H9 (cell line): Measurements from ENCODE around the gene TRIM27. TPM values are rescaled to one million over a fixed set of nuclear protein-coding genes. Genes with fewer than 3 reads are reported as not detected.

Experiments used
- DNase-seq: peaks from one replicate; pipeline ENCODE4 v3.0.0-alpha.2; 2017
- H2AFZ ChIP-seq: one replicate; pipeline ENCODE4 v1.6.1; 2013; ENCODE audit warnings: mild to moderate bottlenecking, low read length, control low read depth, moderate library complexity
- H2AK5ac ChIP-seq: 2 replicates; pipeline ENCODE4 v1.6.1; 2013; ENCODE audit warnings: low read length, control low read depth, mixed read lengths; ENCODE audit not compliant: insufficient read length
- H2BK120ac ChIP-seq: one replicate; pipeline ENCODE4 v1.6.1; 2013; ENCODE audit warnings: low read depth, mild to moderate bottlenecking, low read length, control low read depth, inconsistent platforms; ENCODE audit not compliant: poor library complexity, severe bottlenecking
- H2BK12ac ChIP-seq: 2 replicates; pipeline ENCODE4 v1.6.1; 2013; ENCODE audit warnings: low read length, control low read depth, mixed read lengths, low read depth; ENCODE audit not compliant: insufficient read length
- H2BK15ac ChIP-seq: 2 replicates; pipeline ENCODE4 v1.6.1; 2013; ENCODE audit warnings: low read depth, low read length, control low read depth
- H2BK20ac ChIP-seq: one replicate; pipeline ENCODE4 v1.6.1; 2013; ENCODE audit warnings: low read depth, mild to moderate bottlenecking, low read length, control low read depth, inconsistent platforms; ENCODE audit not compliant: poor library complexity, severe bottlenecking
- H2BK5ac ChIP-seq: 2 replicates; pipeline ENCODE4 v1.6.1; 2013; ENCODE audit warnings: low read length, control low read depth, mixed read lengths; ENCODE audit not compliant: insufficient read length
- H3K14ac ChIP-seq: 2 replicates; pipeline ENCODE4 v1.6.1; 2013; ENCODE audit warnings: low read length, control low read depth; ENCODE audit not compliant: insufficient read depth
- H3K18ac ChIP-seq: 2 replicates; pipeline ENCODE4 v1.6.1; 2013; ENCODE audit warnings: low read depth, mild to moderate bottlenecking, mixed read lengths, low read length, control low read depth; ENCODE audit not compliant: insufficient read length
- H3K23ac ChIP-seq: 2 replicates; pipeline ENCODE4 v1.6.1; 2013; ENCODE audit warnings: low read length, control low read depth, mixed read lengths, low read depth; ENCODE audit not compliant: insufficient read length
- H3K23me2 ChIP-seq: 2 replicates; pipeline ENCODE4 v1.6.1; 2013; ENCODE audit warnings: low read depth, mild to moderate bottlenecking, mixed read lengths, low read length, control low read depth; ENCODE audit not compliant: insufficient read length, poor library complexity, severe bottlenecking
- H3K27ac ChIP-seq: 2 replicates; pipeline ENCODE4 v1.5.1; 2013; ENCODE audit warnings: low read length, control low read depth, mixed read lengths, low read depth; ENCODE audit not compliant: insufficient read length
- H3K27me3 ChIP-seq: 2 replicates; pipeline ENCODE4 v1.6.1; 2013; ENCODE audit warnings: low read length, control low read depth, inconsistent platforms; ENCODE audit not compliant: insufficient read depth
- H3K4ac ChIP-seq: 2 replicates; pipeline ENCODE4 v1.6.1; 2013; ENCODE audit warnings: low read depth, mild to moderate bottlenecking, control low read depth, inconsistent platforms, low read length, moderate library complexity
- H3K4me1 ChIP-seq: 2 replicates; pipeline ENCODE4 v1.6.1; 2013; ENCODE audit warnings: low read length, control low read depth, inconsistent platforms; ENCODE audit not compliant: insufficient read depth
- H3K4me2 ChIP-seq: 2 replicates; pipeline ENCODE4 v1.6.1; 2013; ENCODE audit warnings: low read length, control low read depth, mixed read lengths; ENCODE audit not compliant: insufficient read length, insufficient read depth
- H3K56ac ChIP-seq: 2 replicates; pipeline ENCODE4 v1.6.1; 2013; ENCODE audit warnings: low read depth, mild to moderate bottlenecking, mixed read lengths, low read length, control low read depth; ENCODE audit not compliant: insufficient read length
- H3K79me1 ChIP-seq: 2 replicates; pipeline ENCODE4 v1.6.1; 2013; ENCODE audit warnings: low read depth, mild to moderate bottlenecking, moderate library complexity, low read length, control low read depth, inconsistent platforms; ENCODE audit not compliant: insufficient read depth, poor library complexity, severe bottlenecking
- H3K79me2 ChIP-seq: 2 replicates; pipeline ENCODE4 v1.6.1; 2013; ENCODE audit warnings: low read length, control low read depth, inconsistent platforms; ENCODE audit not compliant: insufficient read depth
- H3K9ac ChIP-seq: 2 replicates; pipeline ENCODE4 v1.6.1; 2013; ENCODE audit warnings: low read length, control low read depth, mixed read lengths; ENCODE audit not compliant: insufficient read length; ENCODE audit errors: extremely low read depth
- H3K9me3 ChIP-seq: one replicate; pipeline ENCODE4 v1.6.1; 2013; ENCODE audit warnings: low read depth, low read length, inconsistent platforms; ENCODE audit not compliant: control insufficient read depth
- H3T11ph ChIP-seq: one replicate; pipeline ENCODE4 v1.6.1; 2013; ENCODE audit warnings: mild to moderate bottlenecking, low read length, control low read depth, inconsistent platforms
- H4K20me1 ChIP-seq: one replicate; pipeline ENCODE4 v1.6.1; 2013; ENCODE audit not compliant: control insufficient read depth, insufficient read length, insufficient read depth
- H4K5ac ChIP-seq: 2 replicates; pipeline ENCODE4 v1.6.1; 2013; ENCODE audit warnings: low read depth, mild to moderate bottlenecking, mixed read lengths, low read length, control low read depth; ENCODE audit not compliant: insufficient read length
- H4K8ac ChIP-seq: replicated peaks from 2 replicates; pipeline ENCODE4 v1.6.1; 2013; ENCODE audit warnings: low read length, control low read depth, mixed read lengths, low read depth; ENCODE audit not compliant: insufficient read length
- H4K91ac ChIP-seq: 2 replicates; pipeline ENCODE4 v1.6.1; 2013; ENCODE audit warnings: low read depth, mild to moderate bottlenecking, moderate library complexity, mixed read lengths, low read length, control low read depth; ENCODE audit not compliant: insufficient read length
- H3K27ac Mint-ChIP-seq, 3 experiments: 2 replicates in 2 of 3; 3 replicates in 1 of 3; pipeline ENCODE4 v1.8.0; 2020 to 2021; ENCODE audit warnings: mixed read lengths in 3 of 3, mild to moderate bottlenecking in 1 of 3, moderate library complexity in 1 of 3
- H3K27me3 Mint-ChIP-seq: 2 replicates; pipeline ENCODE4 v1.8.0; 2021; ENCODE audit warnings: low read depth, mild to moderate bottlenecking, moderate library complexity, mixed read lengths
- H3K36me3 Mint-ChIP-seq, 3 experiments: 2 replicates in 2 of 3; 3 replicates in 1 of 3; pipeline ENCODE4 v1.8.0; 2020 to 2021; ENCODE audit warnings: low read depth in 3 of 3, mixed read lengths in 3 of 3; ENCODE audit not compliant: insufficient read depth in 1 of 3
- H3K4me1 Mint-ChIP-seq, 2 experiments: 2 replicates each; pipeline ENCODE4 v1.8.0; 2020; ENCODE audit warnings: mixed read lengths in 2 of 2
- H3K4me3 Mint-ChIP-seq, 2 experiments: 2 replicates in 1 of 2; 3 replicates in 1 of 2; pipeline ENCODE4 v1.8.0; 2020 to 2021; ENCODE audit warnings: mild to moderate bottlenecking in 2 of 2, mixed read lengths in 2 of 2, moderate library complexity in 1 of 2
- H3K9me3 Mint-ChIP-seq, 2 experiments: 2 replicates in 1 of 2; 3 replicates in 1 of 2; pipeline ENCODE4 v1.8.0; 2020; ENCODE audit warnings: mild to moderate bottlenecking in 2 of 2, mixed read lengths in 2 of 2, moderate library complexity in 1 of 2
- whole genome bisulfite sequencing: extraction: QIAGEN DNeasy Blood & Tissue Kit; methylation state at CpG from one replicate; pipeline ENCODE4 v1.1.7; 2013; ENCODE audit warnings: missing lambda C conversion rate, low lambda C conversion rate, mixed read lengths; ENCODE audit not compliant: insufficient read length; ENCODE audit errors: extremely low coverage; 5-methylcytosine and 5-hydroxymethylcytosine counted together
- total RNA-seq: library from RNA; stranded (reverse); gene quantifications from 2 replicates; pipeline ENCODE4 v1.2.1, GENCODE V29; 2021
- TF ChIP-seq, protein P1 (sequence below): fragments of 200-600 bp; sonication (generic); conservative IDR thresholded peaks from 3 replicates; pipeline ENCODE4 v1.8.0; 2021; ENCODE audit warnings: antibody characterized with exemption, mild to moderate bottlenecking

Gene TRIM27
- total RNA-seq, 1 experiment from 2014 or later = 98.2 TPM

DNA sequence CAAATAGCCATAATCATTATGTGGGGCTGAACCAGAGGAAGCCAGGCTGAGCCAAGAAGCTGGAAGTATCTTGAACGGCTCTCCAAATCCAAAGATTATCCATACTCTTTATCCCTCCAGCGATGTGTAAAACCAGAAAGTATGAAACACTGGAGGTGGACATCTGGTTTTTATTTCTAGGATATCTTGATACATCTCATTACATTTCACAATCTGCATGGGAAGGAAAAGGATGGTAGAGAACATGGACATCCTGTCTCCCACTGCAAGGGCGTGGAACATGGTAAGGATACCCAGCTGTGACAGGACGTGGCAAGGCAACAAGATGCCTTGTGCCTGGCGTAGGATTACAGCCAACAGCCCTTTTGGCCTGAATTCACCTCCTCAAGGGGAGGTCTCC, 20.1 kb downstream of the TRIM27 start:
- H2BK120ac ChIP-seq = no peak overlapping the region
- H3K27ac ChIP-seq = no peak overlapping the region
- H3K14ac ChIP-seq = no peak overlapping the region
- H3K23ac ChIP-seq = no peak overlapping the region
- H3K56ac ChIP-seq = no peak overlapping the region
- H2BK20ac ChIP-seq = no peak overlapping the region
- H4K8ac ChIP-seq = no peak overlapping the region
- no peaks in the 10 kb centered on the region for H3K79me2 ChIP-seq
- H2BK12ac ChIP-seq = no peak overlapping the region
- peaks cover 0 to 2% of the 10 kb centered on the region in 2 experiments; a peak in 2 of 4 replicates for H3K4me1 Mint-ChIP-seq
- H3K4me2 ChIP-seq = no peak overlapping the region
- H3K4me3 Mint-ChIP-seq = no peak overlapping the region
- no peak overlapping the region for H3T11ph ChIP-seq
- H3K9me3 Mint-ChIP-seq = no peaks in the 10 kb centered on the region
- H3K4ac ChIP-seq = no peak overlapping the region
- H4K20me1 ChIP-seq = no peaks in the 10 kb centered on the region
- H3K27me3 ChIP-seq = no peaks in the 10 kb centered on the region
- H2BK5ac ChIP-seq = no peak overlapping the region
- H2BK15ac ChIP-seq = no peak overlapping the region
- no peak overlapping the region for H2AFZ ChIP-seq
- H3K18ac ChIP-seq = no peak overlapping the region
- TF ChIP-seq, protein P1, sequence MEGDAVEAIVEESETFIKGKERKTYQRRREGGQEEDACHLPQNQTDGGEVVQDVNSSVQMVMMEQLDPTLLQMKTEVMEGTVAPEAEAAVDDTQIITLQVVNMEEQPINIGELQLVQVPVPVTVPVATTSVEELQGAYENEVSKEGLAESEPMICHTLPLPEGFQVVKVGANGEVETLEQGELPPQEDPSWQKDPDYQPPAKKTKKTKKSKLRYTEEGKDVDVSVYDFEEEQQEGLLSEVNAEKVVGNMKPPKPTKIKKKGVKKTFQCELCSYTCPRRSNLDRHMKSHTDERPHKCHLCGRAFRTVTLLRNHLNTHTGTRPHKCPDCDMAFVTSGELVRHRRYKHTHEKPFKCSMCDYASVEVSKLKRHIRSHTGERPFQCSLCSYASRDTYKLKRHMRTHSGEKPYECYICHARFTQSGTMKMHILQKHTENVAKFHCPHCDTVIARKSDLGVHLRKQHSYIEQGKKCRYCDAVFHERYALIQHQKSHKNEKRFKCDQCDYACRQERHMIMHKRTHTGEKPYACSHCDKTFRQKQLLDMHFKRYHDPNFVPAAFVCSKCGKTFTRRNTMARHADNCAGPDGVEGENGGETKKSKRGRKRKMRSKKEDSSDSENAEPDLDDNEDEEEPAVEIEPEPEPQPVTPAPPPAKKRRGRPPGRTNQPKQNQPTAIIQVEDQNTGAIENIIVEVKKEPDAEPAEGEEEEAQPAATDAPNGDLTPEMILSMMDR = no peak
- H3K4me1 ChIP-seq = no peaks in the 10 kb centered on the region
- no peaks in the 10 kb centered on the region for H3K23me2 ChIP-seq
- H3K9ac ChIP-seq = no peak overlapping the region
- H3K27me3 Mint-ChIP-seq = no peaks in the 10 kb centered on the region
- no peaks in the 10 kb centered on the region for H3K9me3 ChIP-seq
- no peak overlapping the region for H4K5ac ChIP-seq
- H3K27ac Mint-ChIP-seq = no peak overlapping the region
- no peak overlapping the region for H2AK5ac ChIP-seq
- no CpG with 5 or more reads among the region's 5 CpGs for WGBS
- no peaks in the 10 kb centered on the region for H3K79me1 ChIP-seq
- DNase-seq = no peak
- peaks cover 51 to 83% (median 67%) of the 10 kb centered on the region in 3 experiments for H3K36me3 Mint-ChIP-seq
- H4K91ac ChIP-seq = no peak overlapping the region
